Measurements from ENCODE around the gene MICU1.

Gene MICU1

DNA sequence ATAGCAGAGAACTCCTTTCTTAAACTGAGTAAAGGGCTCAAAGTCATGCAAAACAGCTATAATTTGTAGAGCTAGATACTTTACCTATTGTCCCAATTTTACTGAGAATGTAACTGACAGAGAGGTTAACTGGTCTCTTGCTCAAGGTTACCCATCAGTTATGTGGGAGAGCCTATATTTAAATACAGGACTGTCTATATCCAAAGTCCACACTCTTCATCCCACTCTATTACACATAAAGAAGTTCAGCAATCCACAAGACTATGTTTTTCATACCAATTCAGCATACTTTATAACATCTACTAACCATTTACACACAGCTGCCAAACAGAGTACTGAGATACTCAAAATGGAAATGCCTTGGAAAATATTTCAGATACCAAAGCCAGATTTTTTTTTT is 100.2 kb downstream of the MICU1 start:
- TF ChIP-seq EGR1 (IDR thresholded peaks at IDR 0.05) (no peak), ZBTB7A (IDR thresholded peaks at IDR 0.05; ENCODE audit: low read depth) (no peak), TAF1 (IDR thresholded peaks at IDR 0.05; ENCODE audit: low read depth) (no peak), REST (IDR thresholded peaks at IDR 0.05; ENCODE audit: low read depth) (no peak), USF1 (IDR thresholded peaks at IDR 0.05) (no peak), FOXM1 (IDR thresholded peaks at IDR 0.05; ENCODE audit: borderline replicate concordance, low read depth) (no peak), NFIC (IDR thresholded peaks at IDR 0.05) (no peak), YY1 (IDR thresholded peaks at IDR 0.05; ENCODE audit: low read depth) (no peak), CREB1 (IDR thresholded peaks at IDR 0.05; ENCODE audit: low read depth) (no peak), TCF12 (IDR thresholded peaks at IDR 0.05; ENCODE audit: low read depth) (no peak), CEBPB (IDR thresholded peaks at IDR 0.05) (no peak), TEAD4 (IDR thresholded peaks at IDR 0.05) (no peak), EP300 (IDR thresholded peaks at IDR 0.05; ENCODE audit: borderline replicate concordance) (no peak), RAD21 (IDR thresholded peaks at IDR 0.05; ENCODE audit: low read depth) (no peak)

DNA sequence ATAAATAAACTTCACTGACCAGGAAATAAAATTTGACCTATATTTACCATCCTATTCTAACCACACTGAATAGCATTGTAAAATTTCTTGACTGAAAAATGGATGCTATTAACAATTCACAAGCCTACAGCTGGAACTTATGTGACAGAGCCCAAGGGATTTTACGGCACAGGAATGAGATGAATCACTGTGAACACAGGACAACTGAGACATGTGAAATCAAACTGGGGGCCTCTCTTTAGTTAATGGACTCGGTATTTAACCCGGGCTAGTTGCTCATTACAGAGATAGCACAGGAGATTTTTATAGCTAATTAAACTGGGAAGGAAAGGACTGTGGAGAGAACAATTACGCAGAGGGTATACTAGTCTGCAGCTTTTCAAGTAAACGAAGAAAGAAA is 100.6 kb downstream of the MICU1 start:
- TF ChIP-seq TEAD4 (IDR thresholded peaks at IDR 0.05) (no peak), MAX (IDR thresholded peaks at IDR 0.05) (no peak), TCF12 (IDR thresholded peaks at IDR 0.05; ENCODE audit: low read depth) (no peak), ZBTB7A (IDR thresholded peaks at IDR 0.05; ENCODE audit: low read depth) (no peak), EP300 (IDR thresholded peaks at IDR 0.05; ENCODE audit: borderline replicate concordance) (no peak), YY1 (IDR thresholded peaks at IDR 0.05; ENCODE audit: low read depth) (no peak), CEBPB (IDR thresholded peaks at IDR 0.05) (no peak)

DNA sequence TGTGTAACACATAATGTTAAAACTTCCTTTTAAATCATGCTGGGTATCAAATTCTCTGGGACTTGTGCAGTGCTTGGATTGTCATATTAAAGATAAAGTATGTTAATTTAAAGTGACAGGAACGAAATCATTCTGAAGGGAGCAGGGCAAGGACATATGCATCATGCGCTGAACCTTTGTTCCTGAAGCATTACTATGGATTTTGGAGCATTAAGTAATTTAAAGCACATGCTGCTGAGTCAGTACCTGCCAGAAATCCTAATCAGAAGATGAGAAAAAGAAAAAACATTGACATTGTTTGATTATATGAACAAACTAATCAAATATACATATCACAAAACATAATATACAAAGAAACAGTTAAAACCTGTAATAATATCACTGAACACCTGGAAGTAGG is 101.4 kb downstream of the MICU1 start:
- TF ChIP-seq NFIC (IDR thresholded peaks at IDR 0.05) (no peak), TCF12 (IDR thresholded peaks at IDR 0.05; ENCODE audit: low read depth) (no peak), ZBTB7A (IDR thresholded peaks at IDR 0.05; ENCODE audit: low read depth) (no peak), CEBPB (IDR thresholded peaks at IDR 0.05) (no peak), MAX (IDR thresholded peaks at IDR 0.05) (no peak), EGR1 (IDR thresholded peaks at IDR 0.05) (no peak), USF1 (IDR thresholded peaks at IDR 0.05) (no peak), TEAD4 (IDR thresholded peaks at IDR 0.05) (no peak), RAD21 (IDR thresholded peaks at IDR 0.05; ENCODE audit: low read depth) (no peak), CREB1 (IDR thresholded peaks at IDR 0.05; ENCODE audit: low read depth) (no peak), EP300 (IDR thresholded peaks at IDR 0.05; ENCODE audit: borderline replicate concordance) (no peak), TAF1 (IDR thresholded peaks at IDR 0.05; ENCODE audit: low read depth) (no peak), FOXM1 (IDR thresholded peaks at IDR 0.05; ENCODE audit: borderline replicate concordance, low read depth) (no peak), YY1 (IDR thresholded peaks at IDR 0.05; ENCODE audit: low read depth) (no peak), REST (IDR thresholded peaks at IDR 0.05; ENCODE audit: low read depth) (no peak)

DNA sequence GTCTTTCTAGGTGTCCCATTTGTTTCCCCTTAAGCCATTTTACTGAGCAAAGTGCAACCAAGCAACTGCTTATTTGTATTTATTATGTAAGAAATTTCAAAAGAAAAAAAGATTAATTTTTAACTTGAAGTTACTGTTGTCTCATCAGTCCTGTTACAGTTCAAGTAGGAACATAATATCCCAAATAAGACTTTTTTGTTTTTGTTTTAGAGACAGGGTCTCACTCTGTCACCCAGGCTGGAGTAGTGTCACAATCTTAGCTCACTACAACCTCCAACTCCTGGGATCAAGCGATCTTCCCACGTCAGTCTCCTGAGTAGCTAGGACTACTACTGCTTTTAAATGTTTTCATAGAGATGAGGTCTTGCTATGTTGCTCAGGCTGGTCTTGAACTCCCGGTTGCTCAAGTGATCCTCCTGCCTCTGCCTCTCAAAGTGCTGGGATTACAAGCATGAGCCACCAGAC is 101.9 kb downstream of the MICU1 start:
- TF ChIP-seq REST (IDR thresholded peaks at IDR 0.05; ENCODE audit: low read depth) (no peak), YY1 (IDR thresholded peaks at IDR 0.05; ENCODE audit: low read depth) (no peak), USF1 (IDR thresholded peaks at IDR 0.05) (no peak), TCF12 (IDR thresholded peaks at IDR 0.05; ENCODE audit: low read depth) (no peak), ZBTB7A (IDR thresholded peaks at IDR 0.05; ENCODE audit: low read depth) (no peak), EGR1 (IDR thresholded peaks at IDR 0.05) (no peak)

Data from Ishikawa (cell line).